ENCODE data around the gene KATNBL1. TPM values are rescaled to one million over a fixed set of nuclear protein-coding genes. Genes with fewer than 3 reads are reported as not detected.

The KATNBL1 gene
- total RNA-seq, 1 experiment from 2014 or later, result 46.8 TPM

GRCh38 chr15:34223904-34224596, 14.2 kb upstream of the KATNBL1 start:
- H3K79me1 ChIP-seq (ENCODE audit: insufficient read depth, low read depth, low read length, poor library complexity, severe bottlenecking), result no peaks in the 10 kb centered on the region
- H3K27me3 ChIP-seq (ENCODE audit: insufficient read depth, low read length), result no peaks in the 10 kb centered on the region
- no peak overlapping the region for H3K23ac ChIP-seq (ENCODE audit: insufficient read length, low read depth, low read length)
- H3K4ac ChIP-seq (ENCODE audit: low read depth, low read length), result no peak overlapping the region
- H3K14ac ChIP-seq (ENCODE audit: insufficient read depth, low read length), result peak overlapping the region; percentile 87; the same call in 1 of the 2 replicates
- H3K9me3 ChIP-seq (ENCODE audit: control insufficient read depth, low read depth, low read length), result no peaks in the 10 kb centered on the region
- no peak for DNase-seq
- Mint-ChIP-seq H3K27me3 (ENCODE audit: low read depth) (no peaks in the 10 kb centered on the region), H3K4me1 (peaks cover 14 to 22% of the 10 kb centered on the region in 2 experiments), H3K36me3 (ENCODE audit: insufficient read depth in 1 of 3, low read depth in 3 of 3) (peaks cover 7 to 22% (median 21%) of the 10 kb centered on the region in 3 experiments), H3K9me3 (peaks cover 0 to 5% of the 10 kb centered on the region in 2 experiments; a peak in 1 of 5 replicates), H3K4me3 (peak overlapping the region; percentile 92 to 98), H3K27ac (peak overlapping the region; percentile 98 to 100 (median 99))
- H2BK20ac ChIP-seq (ENCODE audit: low read depth, low read length, poor library complexity, severe bottlenecking), result no peak overlapping the region
- no peak overlapping the region for H2BK15ac ChIP-seq (ENCODE audit: low read depth, low read length)
- H3K9ac ChIP-seq (ENCODE audit: extremely low read depth, insufficient read length, low read length), result peak overlapping the region; percentile 78
- H3K4me2 ChIP-seq (ENCODE audit: insufficient read depth, insufficient read length, low read length), result peak overlapping the region; percentile 86
- H2AFZ ChIP-seq (ENCODE audit: low read length), result no peak overlapping the region
- H3K18ac ChIP-seq (ENCODE audit: insufficient read length, low read depth, low read length), result peak overlapping the region; percentile 19
- no peak overlapping the region for H3T11ph ChIP-seq (ENCODE audit: low read length)
- no peak overlapping the region for H4K91ac ChIP-seq (ENCODE audit: insufficient read length, low read depth, low read length)
- H4K5ac ChIP-seq (ENCODE audit: insufficient read length, low read depth, low read length), result peak overlapping the region; percentile 93
- H3K27ac ChIP-seq (ENCODE audit: insufficient read length, low read depth, low read length), result peak overlapping the region; percentile 69
- H3K23me2 ChIP-seq (ENCODE audit: insufficient read length, low read depth, low read length, poor library complexity, severe bottlenecking), result peaks cover 7% of the 10 kb centered on the region
- H2AK5ac ChIP-seq (ENCODE audit: insufficient read length, low read length), result peak overlapping the region; percentile 19
- H3K79me2 ChIP-seq (ENCODE audit: insufficient read depth, low read length), result peaks cover 8% of the 10 kb centered on the region; the same call in 1 of the 2 replicates
- H4K20me1 ChIP-seq (ENCODE audit: control insufficient read depth, insufficient read depth, insufficient read length), result no peaks in the 10 kb centered on the region
- no peak overlapping the region for H2BK120ac ChIP-seq (ENCODE audit: low read depth, low read length, poor library complexity, severe bottlenecking)
- no CpG with 5 or more reads among the region's 24 CpGs for WGBS (ENCODE audit: extremely low coverage, insufficient read length, low lambda C conversion rate)
- H3K56ac ChIP-seq (ENCODE audit: insufficient read length, low read depth, low read length), result no peak overlapping the region
- no peak overlapping the region for H2BK12ac ChIP-seq (ENCODE audit: insufficient read length, low read depth, low read length)
- TF ChIP-seq, protein P1, sequence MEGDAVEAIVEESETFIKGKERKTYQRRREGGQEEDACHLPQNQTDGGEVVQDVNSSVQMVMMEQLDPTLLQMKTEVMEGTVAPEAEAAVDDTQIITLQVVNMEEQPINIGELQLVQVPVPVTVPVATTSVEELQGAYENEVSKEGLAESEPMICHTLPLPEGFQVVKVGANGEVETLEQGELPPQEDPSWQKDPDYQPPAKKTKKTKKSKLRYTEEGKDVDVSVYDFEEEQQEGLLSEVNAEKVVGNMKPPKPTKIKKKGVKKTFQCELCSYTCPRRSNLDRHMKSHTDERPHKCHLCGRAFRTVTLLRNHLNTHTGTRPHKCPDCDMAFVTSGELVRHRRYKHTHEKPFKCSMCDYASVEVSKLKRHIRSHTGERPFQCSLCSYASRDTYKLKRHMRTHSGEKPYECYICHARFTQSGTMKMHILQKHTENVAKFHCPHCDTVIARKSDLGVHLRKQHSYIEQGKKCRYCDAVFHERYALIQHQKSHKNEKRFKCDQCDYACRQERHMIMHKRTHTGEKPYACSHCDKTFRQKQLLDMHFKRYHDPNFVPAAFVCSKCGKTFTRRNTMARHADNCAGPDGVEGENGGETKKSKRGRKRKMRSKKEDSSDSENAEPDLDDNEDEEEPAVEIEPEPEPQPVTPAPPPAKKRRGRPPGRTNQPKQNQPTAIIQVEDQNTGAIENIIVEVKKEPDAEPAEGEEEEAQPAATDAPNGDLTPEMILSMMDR (conservative IDR thresholded peaks at IDR 0.05), result no peak
- H3K4me1 ChIP-seq (ENCODE audit: insufficient read depth, low read length), result no peaks in the 10 kb centered on the region; the same call in 1 of the 2 replicates
- H2BK5ac ChIP-seq (ENCODE audit: insufficient read length, low read length), result peak overlapping the region; percentile 84
- peak overlapping the region; percentile 81 for H4K8ac ChIP-seq (replicated peaks; ENCODE audit: insufficient read length, low read depth, low read length)

Measured in H9 (cell line).